GM12878 (cell line): ENCODE data around the gene ENDOU. TPM values are rescaled to one million over a fixed set of nuclear protein-coding genes. Genes with fewer than 3 reads are reported as not detected.

Experiments
- CHD1 ChIP-seq: IDR thresholded peaks from 2 replicates; pipeline ENCODE4 v1.6.1; 2012; ENCODE audit warnings: low read depth, low read length, improper control_type of control experiment
- EP300 ChIP-seq, 2 experiments: fragments of 150-350 bp in 1 of 2; IDR thresholded peaks; 2 replicates each; pipeline ENCODE4 v1.6.1; 2011 to 2012; ENCODE audit warnings: low read depth in 2 of 2, low read length in 2 of 2, borderline replicate concordance in 1 of 2, improper control_type of control experiment in 1 of 2, inconsistent platforms in 1 of 2; ENCODE audit not compliant: control insufficient read depth in 1 of 2
- ETV6 ChIP-seq, 2 experiments: fragments of 450-650 bp in 1 of 2; IDR thresholded peaks in 1 of 2; conservative IDR thresholded peaks in 1 of 2; 2 replicates each; pipeline ENCODE4 v1.6.1; 2014; ENCODE audit warnings: antibody characterized with exemption in 1 of 2, borderline replicate concordance in 1 of 2, low read depth in 1 of 2, mild to moderate bottlenecking in 1 of 2, moderate library complexity in 1 of 2
- IKZF2 ChIP-seq, 2 experiments: fragments of 450-650 bp; IDR thresholded peaks; 2 replicates each; pipeline ENCODE4 v1.6.1; 2017; ENCODE audit warnings: mild to moderate bottlenecking in 2 of 2, moderate library complexity in 2 of 2
- MEF2B ChIP-seq: fragments of 450-650 bp; IDR thresholded peaks from 2 replicates; pipeline ENCODE4 v1.6.1; 2018; ENCODE audit warnings: mild to moderate bottlenecking, moderate library complexity; ENCODE audit not compliant: partially characterized antibody, poor library complexity, severe bottlenecking
- NBN ChIP-seq: fragments of 450-650 bp; IDR thresholded peaks from 2 replicates; pipeline ENCODE4 v1.6.1; 2016
- RFX5 ChIP-seq: IDR thresholded peaks from 2 replicates; pipeline ENCODE4 v1.6.1; 2011; ENCODE audit warnings: low read depth, low read length, improper control_type of control experiment
- SMARCA5 ChIP-seq: fragments of 450-650 bp; IDR thresholded peaks from 2 replicates; pipeline ENCODE4 v1.6.1; 2017; ENCODE audit warnings: mild to moderate bottlenecking
- TCF7 ChIP-seq: IDR thresholded peaks from 2 replicates; pipeline ENCODE4 v1.6.1; 2014; ENCODE audit warnings: antibody characterized with exemption, borderline replicate concordance
- polyA plus RNA-seq, 11 experiments: library from polyadenylated mRNA; depleted of rRNA in 4 of 11; unstranded in 6 of 11; stranded (reverse) in 5 of 11; fragments of >200 nt; fragmentation: Nextera tagmentation in 4 of 11; fragmentation: Illumina TruSeq in 1 of 11; extraction: Ambion mirVana in 4 of 11; extraction: Trizol in 1 of 11; gene quantifications; 1 replicate in 1 of 11; 2 replicates in 10 of 11; pipeline versions ENCODE4 v1.2.1 to v1.2.3, GENCODE V29; 2011 to 2016; ENCODE audit warnings: inconsistent platforms in 2 of 11, missing spikeins in 2 of 11, low read depth in 1 of 11
- total RNA-seq, 4 experiments: library from RNA; depleted of rRNA in 3 of 4; stranded (reverse); fragments of >200 nt in 3 of 4; fragmentation: Illumina TruSeq in 1 of 4; extraction: Trizol in 1 of 4; gene quantifications; 2 replicates each; pipeline versions ENCODE4 v1.2.1 to v1.2.3, GENCODE V29; 2013 to 2021
- TF ChIP-seq, protein P1 (sequence below): fragments of 150-350 bp; IDR thresholded peaks from 2 replicates; pipeline ENCODE4 v1.6.1; 2016; ENCODE audit warnings: low read depth, low read length
- TF ChIP-seq, protein P2 (sequence below): IDR thresholded peaks from 2 replicates; pipeline ENCODE4 v1.6.1; 2011; ENCODE audit warnings: low read depth, mild to moderate bottlenecking, low read length, moderate library complexity, borderline replicate concordance; ENCODE audit errors: extremely low read depth
- TF ChIP-seq, protein P3 (sequence below): fragments of 450-650 bp; IDR thresholded peaks from 2 replicates; pipeline ENCODE4 v1.6.1; 2016; ENCODE audit warnings: mild to moderate bottlenecking, moderate library complexity, borderline replicate concordance
- TF ChIP-seq, protein P4 (sequence below): fragments of 450-650 bp; IDR thresholded peaks from 2 replicates; pipeline ENCODE4 v1.6.1; 2017; ENCODE audit warnings: mild to moderate bottlenecking, low read depth, inconsistent platforms; ENCODE audit not compliant: poor library complexity, severe bottlenecking
- TF ChIP-seq, protein P5 (sequence below): fragments of 450-650 bp; IDR thresholded peaks from 2 replicates; pipeline ENCODE4 v1.6.1; 2017; ENCODE audit warnings: mild to moderate bottlenecking
- TF ChIP-seq, protein P6 (sequence below): IDR thresholded peaks from 2 replicates; pipeline ENCODE4 v1.6.1; 2012; ENCODE audit warnings: low read depth, low read length, improper control_type of control experiment

ENDOU gene
- total and polyA plus RNA-seq, 10 of the 15 experiments (the other 5 are each of a cell fraction or from before 2014, with no cell fraction given), result 0.03 to 0.17 (median 0.10) TPM; not detected in 4

DNA sequence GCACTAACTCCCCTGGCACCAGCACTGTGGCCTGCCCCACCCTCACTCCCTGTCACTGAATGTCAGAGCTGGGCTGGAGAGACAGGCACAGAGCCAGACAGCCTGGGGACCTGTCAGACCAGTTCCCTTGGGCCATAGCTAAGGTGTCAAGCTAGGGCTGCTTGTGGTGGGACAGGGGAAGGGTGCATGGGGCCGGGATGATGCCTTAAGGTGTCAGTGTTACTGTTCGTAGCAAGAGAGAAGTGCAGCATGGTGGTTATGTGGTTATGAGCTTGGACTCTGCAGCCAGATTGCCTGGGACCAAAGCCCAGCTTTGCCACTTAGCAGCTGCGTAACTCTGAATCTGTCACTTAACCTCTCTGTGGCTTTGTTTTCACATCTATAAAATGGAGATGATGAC is 29.6 kb upstream of the ENDOU start (continued):
- TF ChIP-seq, protein P1, sequence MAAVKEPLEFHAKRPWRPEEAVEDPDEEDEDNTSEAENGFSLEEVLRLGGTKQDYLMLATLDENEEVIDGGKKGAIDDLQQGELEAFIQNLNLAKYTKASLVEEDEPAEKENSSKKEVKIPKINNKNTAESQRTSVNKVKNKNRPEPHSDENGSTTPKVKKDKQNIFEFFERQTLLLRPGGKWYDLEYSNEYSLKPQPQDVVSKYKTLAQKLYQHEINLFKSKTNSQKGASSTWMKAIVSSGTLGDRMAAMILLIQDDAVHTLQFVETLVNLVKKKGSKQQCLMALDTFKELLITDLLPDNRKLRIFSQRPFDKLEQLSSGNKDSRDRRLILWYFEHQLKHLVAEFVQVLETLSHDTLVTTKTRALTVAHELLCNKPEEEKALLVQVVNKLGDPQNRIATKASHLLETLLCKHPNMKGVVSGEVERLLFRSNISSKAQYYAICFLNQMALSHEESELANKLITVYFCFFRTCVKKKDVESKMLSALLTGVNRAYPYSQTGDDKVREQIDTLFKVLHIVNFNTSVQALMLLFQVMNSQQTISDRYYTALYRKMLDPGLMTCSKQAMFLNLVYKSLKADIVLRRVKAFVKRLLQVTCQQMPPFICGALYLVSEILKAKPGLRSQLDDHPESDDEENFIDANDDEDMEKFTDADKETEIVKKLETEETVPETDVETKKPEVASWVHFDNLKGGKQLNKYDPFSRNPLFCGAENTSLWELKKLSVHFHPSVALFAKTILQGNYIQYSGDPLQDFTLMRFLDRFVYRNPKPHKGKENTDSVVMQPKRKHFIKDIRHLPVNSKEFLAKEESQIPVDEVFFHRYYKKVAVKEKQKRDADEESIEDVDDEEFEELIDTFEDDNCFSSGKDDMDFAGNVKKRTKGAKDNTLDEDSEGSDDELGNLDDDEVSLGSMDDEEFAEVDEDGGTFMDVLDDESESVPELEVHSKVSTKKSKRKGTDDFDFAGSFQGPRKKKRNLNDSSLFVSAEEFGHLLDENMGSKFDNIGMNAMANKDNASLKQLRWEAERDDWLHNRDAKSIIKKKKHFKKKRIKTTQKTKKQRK, result no peak
- TF ChIP-seq NBN (no peak), CHD1 (no peak), TCF7 (no peak), SMARCA5 (no peak), IKZF2 (IDR thresholded peaks at IDR 0.05) (0 out of 4 replicates have a peak, but pooled peaks of 1 of the 2 experiments have one; percentile 3), RFX5 (no peak), MEF2B (peak; percentile 39), EP300 (IDR thresholded peaks at IDR 0.05; ENCODE audit: borderline replicate concordance in 1 of 2, control insufficient read depth in 1 of 2, low read depth in 2 of 2, low read length in 2 of 2) (0 out of 4 replicates have a peak, but pooled peaks of 1 of the 2 experiments have one; percentile 21), ETV6 (conservative IDR thresholded peaks at IDR 0.05 in 1 of 2, IDR thresholded peaks at IDR 0.05 in 1 of 2; ENCODE audit: borderline replicate concordance in 1 of 2, low read depth in 1 of 2) (no peak)
- TF ChIP-seq, protein P2, sequence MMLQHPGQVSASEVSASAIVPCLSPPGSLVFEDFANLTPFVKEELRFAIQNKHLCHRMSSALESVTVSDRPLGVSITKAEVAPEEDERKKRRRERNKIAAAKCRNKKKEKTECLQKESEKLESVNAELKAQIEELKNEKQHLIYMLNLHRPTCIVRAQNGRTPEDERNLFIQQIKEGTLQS, result no peak
- TF ChIP-seq, protein P3, sequence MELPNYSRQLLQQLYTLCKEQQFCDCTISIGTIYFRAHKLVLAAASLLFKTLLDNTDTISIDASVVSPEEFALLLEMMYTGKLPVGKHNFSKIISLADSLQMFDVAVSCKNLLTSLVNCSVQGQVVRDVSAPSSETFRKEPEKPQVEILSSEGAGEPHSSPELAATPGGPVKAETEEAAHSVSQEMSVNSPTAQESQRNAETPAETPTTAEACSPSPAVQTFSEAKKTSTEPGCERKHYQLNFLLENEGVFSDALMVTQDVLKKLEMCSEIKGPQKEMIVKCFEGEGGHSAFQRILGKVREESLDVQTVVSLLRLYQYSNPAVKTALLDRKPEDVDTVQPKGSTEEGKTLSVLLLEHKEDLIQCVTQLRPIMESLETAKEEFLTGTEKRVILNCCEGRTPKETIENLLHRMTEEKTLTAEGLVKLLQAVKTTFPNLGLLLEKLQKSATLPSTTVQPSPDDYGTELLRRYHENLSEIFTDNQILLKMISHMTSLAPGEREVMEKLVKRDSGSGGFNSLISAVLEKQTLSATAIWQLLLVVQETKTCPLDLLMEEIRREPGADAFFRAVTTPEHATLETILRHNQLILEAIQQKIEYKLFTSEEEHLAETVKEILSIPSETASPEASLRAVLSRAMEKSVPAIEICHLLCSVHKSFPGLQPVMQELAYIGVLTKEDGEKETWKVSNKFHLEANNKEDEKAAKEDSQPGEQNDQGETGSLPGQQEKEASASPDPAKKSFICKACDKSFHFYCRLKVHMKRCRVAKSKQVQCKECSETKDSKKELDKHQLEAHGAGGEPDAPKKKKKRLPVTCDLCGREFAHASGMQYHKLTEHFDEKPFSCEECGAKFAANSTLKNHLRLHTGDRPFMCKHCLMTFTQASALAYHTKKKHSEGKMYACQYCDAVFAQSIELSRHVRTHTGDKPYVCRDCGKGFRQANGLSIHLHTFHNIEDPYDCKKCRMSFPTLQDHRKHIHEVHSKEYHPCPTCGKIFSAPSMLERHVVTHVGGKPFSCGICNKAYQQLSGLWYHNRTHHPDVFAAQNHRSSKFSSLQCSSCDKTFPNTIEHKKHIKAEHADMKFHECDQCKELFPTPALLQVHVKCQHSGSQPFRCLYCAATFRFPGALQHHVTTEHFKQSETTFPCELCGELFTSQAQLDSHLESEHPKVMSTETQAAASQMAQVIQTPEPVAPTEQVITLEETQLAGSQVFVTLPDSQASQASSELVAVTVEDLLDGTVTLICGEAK, result no peak
- TF ChIP-seq, protein P4, sequence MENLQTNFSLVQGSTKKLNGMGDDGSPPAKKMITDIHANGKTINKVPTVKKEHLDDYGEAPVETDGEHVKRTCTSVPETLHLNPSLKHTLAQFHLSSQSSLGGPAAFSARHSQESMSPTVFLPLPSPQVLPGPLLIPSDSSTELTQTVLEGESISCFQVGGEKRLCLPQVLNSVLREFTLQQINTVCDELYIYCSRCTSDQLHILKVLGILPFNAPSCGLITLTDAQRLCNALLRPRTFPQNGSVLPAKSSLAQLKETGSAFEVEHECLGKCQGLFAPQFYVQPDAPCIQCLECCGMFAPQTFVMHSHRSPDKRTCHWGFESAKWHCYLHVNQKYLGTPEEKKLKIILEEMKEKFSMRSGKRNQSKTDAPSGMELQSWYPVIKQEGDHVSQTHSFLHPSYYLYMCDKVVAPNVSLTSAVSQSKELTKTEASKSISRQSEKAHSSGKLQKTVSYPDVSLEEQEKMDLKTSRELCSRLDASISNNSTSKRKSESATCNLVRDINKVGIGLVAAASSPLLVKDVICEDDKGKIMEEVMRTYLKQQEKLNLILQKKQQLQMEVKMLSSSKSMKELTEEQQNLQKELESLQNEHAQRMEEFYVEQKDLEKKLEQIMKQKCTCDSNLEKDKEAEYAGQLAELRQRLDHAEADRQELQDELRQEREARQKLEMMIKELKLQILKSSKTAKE, result no peak
- TF ChIP-seq, protein P5, sequence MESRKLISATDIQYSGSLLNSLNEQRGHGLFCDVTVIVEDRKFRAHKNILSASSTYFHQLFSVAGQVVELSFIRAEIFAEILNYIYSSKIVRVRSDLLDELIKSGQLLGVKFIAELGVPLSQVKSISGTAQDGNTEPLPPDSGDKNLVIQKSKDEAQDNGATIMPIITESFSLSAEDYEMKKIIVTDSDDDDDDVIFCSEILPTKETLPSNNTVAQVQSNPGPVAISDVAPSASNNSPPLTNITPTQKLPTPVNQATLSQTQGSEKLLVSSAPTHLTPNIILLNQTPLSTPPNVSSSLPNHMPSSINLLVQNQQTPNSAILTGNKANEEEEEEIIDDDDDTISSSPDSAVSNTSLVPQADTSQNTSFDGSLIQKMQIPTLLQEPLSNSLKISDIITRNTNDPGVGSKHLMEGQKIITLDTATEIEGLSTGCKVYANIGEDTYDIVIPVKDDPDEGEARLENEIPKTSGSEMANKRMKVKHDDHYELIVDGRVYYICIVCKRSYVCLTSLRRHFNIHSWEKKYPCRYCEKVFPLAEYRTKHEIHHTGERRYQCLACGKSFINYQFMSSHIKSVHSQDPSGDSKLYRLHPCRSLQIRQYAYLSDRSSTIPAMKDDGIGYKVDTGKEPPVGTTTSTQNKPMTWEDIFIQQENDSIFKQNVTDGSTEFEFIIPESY, result no peak
- TF ChIP-seq, protein P6, sequence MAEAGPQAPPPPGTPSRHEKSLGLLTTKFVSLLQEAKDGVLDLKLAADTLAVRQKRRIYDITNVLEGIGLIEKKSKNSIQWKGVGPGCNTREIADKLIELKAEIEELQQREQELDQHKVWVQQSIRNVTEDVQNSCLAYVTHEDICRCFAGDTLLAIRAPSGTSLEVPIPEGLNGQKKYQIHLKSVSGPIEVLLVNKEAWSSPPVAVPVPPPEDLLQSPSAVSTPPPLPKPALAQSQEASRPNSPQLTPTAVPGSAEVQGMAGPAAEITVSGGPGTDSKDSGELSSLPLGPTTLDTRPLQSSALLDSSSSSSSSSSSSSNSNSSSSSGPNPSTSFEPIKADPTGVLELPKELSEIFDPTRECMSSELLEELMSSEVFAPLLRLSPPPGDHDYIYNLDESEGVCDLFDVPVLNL, result no peak
